Measurements from ENCODE around the gene CNN2. TPM values are rescaled to one million over a fixed set of nuclear protein-coding genes. Genes with fewer than 3 reads are reported as not detected.

CNN2 gene
- total RNA-seq, 4 donors from 2014 or later: 39.2 to 57.6 (median 48.2) TPM

GRCh38 chr19:994516-994915, 31.9 kb upstream of the CNN2 start:
- H3K27me3 ChIP-seq: peaks cover 53% of the 10 kb centered on the region
- no peak overlapping the region for H3K27ac ChIP-seq
- intact Hi-C loops (cut with DNase I; ENCODE audit: low total_unique reads) (no loop called here), in situ Hi-C loops (cut with MboI; ENCODE audit: low pct_ligation_motif_present in 1 of 4, low pct_unique_long_range_greater_than_20kb in 1 of 4, low sequenced_read_pairs in 3 of 4) (loop anchor here in 1 of 4 donors (25.0 kb wide), 1 partner anchor 132 kb away; the partner anchor contains the start of genes CFD and ELANE)
- H3K4me1 ChIP-seq: peaks cover 6 to 10% (median 9%) of the 10 kb centered on the region in 4 donors
- H3K9me3 ChIP-seq: no peaks in the 10 kb centered on the region
- H3K36me3 ChIP-seq: no peaks in the 10 kb centered on the region
- TF ChIP-seq EP300 (IDR thresholded peaks at IDR 0.05; ENCODE audit: low read depth) (no peak), CTCF (IDR thresholded peaks at IDR 0.05) (no peak), POLR2AphosphoS5 (IDR thresholded peaks at IDR 0.05) (no peak), POLR2A (IDR thresholded peaks at IDR 0.05) (no peak)
- no peak for DNase-seq
- 88% methylated on average over 18 of the region's 18 CpGs; no CpG with 5 or more reads in 1 of the 2 donors for WGBS, 2 donors (ENCODE audit: low coverage in 1 of 2)
- no peak overlapping the region for H3K4me3 ChIP-seq

- TF ChIP-seq EP300 (IDR thresholded peaks at IDR 0.05; ENCODE audit: low read depth) (no peak), POLR2A (IDR thresholded peaks at IDR 0.05) (no peak), POLR2AphosphoS5 (IDR thresholded peaks at IDR 0.05) (no peak), CTCF (IDR thresholded peaks at IDR 0.05) (no peak)
- Histone ChIP-seq H3K4me1 (peaks cover 6 to 13% (median 9%) of the 10 kb centered on the region in 4 donors), H3K36me3 (no peaks in the 10 kb centered on the region), H3K27ac (no peak overlapping the region), H3K4me3 (no peak overlapping the region), H3K9me3 (no peaks in the 10 kb centered on the region), H3K27me3 (peaks cover 60% of the 10 kb centered on the region)
- in situ Hi-C loops (cut with MboI; ENCODE audit: low pct_ligation_motif_present in 1 of 4, low pct_unique_long_range_greater_than_20kb in 1 of 4, low sequenced_read_pairs in 3 of 4) (loop anchor here in 1 of 4 donors (25.0 kb wide), 1 partner anchor 133 kb away; the partner anchor contains the start of genes CFD and ELANE), intact Hi-C loops (cut with DNase I; ENCODE audit: low total_unique reads) (no loop called here)
- 62% methylated on average over 24 of the region's 26 CpGs; no CpG with 5 or more reads in 1 of the 2 donors for WGBS, 2 donors (ENCODE audit: low coverage in 1 of 2)
- DNase-seq: no peak
These were observed 31.2 kb upstream of the CNN2 start for GRCh38 chr19:995051-995827.

- TF ChIP-seq POLR2AphosphoS5 (IDR thresholded peaks at IDR 0.05) (peak in 1 of 3 donors; percentile 27), CTCF (IDR thresholded peaks at IDR 0.05) (no peak)
- peak; percentile 75 for DNase-seq
- intact Hi-C loops (cut with DNase I; ENCODE audit: low total_unique reads) (no loop called here), in situ Hi-C loops (cut with MboI; ENCODE audit: low pct_ligation_motif_present in 1 of 4, low pct_unique_long_range_greater_than_20kb in 1 of 4, low sequenced_read_pairs in 3 of 4) (loop anchor here in 1 of 4 donors (25.0 kb wide), 1 partner anchor 134 kb away; the partner anchor contains the start of genes CFD and ELANE)
- WGBS, 2 donors (ENCODE audit: low coverage in 1 of 2): 6% methylated on average over 56 of the region's 64 CpGs; no CpG with 5 or more reads in 1 of the 2 donors
- Histone ChIP-seq H3K27ac (no peak overlapping the region), H3K9me3 (no peaks in the 10 kb centered on the region), H3K4me3 (no peak overlapping the region), H3K4me1 (peaks cover 6 to 18% (median 16%) of the 10 kb centered on the region in 4 donors), H3K36me3 (no peaks in the 10 kb centered on the region), H3K27me3 (peaks cover 69% of the 10 kb centered on the region)
These were observed 30.2 kb upstream of the CNN2 start for GRCh38 chr19:996051-996838.

- WGBS, 2 donors (ENCODE audit: low coverage in 1 of 2): 11 to 19% methylated on average over 4 to 6 of the region's 6 CpGs
- no peaks in the 10 kb centered on the region for H3K36me3 ChIP-seq
- peaks cover 6 to 24% (median 17%) of the 10 kb centered on the region in 4 donors for H3K4me1 ChIP-seq
- intact Hi-C loops (cut with DNase I; ENCODE audit: low total_unique reads): no loop called here
- H3K4me3 ChIP-seq: no peak overlapping the region
- no peaks in the 10 kb centered on the region for H3K9me3 ChIP-seq
- no peak for TF ChIP-seq CTCF (IDR thresholded peaks at IDR 0.05)
- no peak for TF ChIP-seq POLR2A (IDR thresholded peaks at IDR 0.05)
- TF ChIP-seq POLR2AphosphoS5 (IDR thresholded peaks at IDR 0.05): no peak
- TF ChIP-seq EP300 (IDR thresholded peaks at IDR 0.05; ENCODE audit: low read depth): no peak
- no peak for DNase-seq
- peaks cover 86% of the 10 kb centered on the region for H3K27me3 ChIP-seq
- no peak overlapping the region for H3K27ac ChIP-seq
- in situ Hi-C loops (cut with MboI; ENCODE audit: low pct_ligation_motif_present in 1 of 4, low pct_unique_long_range_greater_than_20kb in 1 of 4, low sequenced_read_pairs in 3 of 4): loop anchor here in 1 of 4 donors (25.0 kb wide), 1 partner anchor 136 kb away; the partner anchor contains the start of genes CFD and ELANE
These were observed 28.3 kb upstream of the CNN2 start for GRCh38 chr19:998064-998463.

Measured in transverse colon (tissue), 4 donors.